Lung (tissue), 12 donors: ENCODE data around the gene ERICH2. TPM values are rescaled to one million over a fixed set of nuclear protein-coding genes. Genes with fewer than 3 reads are reported as not detected.

Source experiments
- ATAC-seq: fragments of 200-7000 bp; cut with Tn5 transposase; one replicate; pipeline ENCODE4 v1.9.1; 2020; ENCODE audit warnings: moderate number of reproducible peaks; ENCODE audit not compliant: insufficient read depth, low FRiP score
- DNase-seq, 3 donors: peaks; one replicate each; pipeline ENCODE4 v3.0.0-alpha.2; 2013 to 2017
- H3K27ac ChIP-seq, 2 donors: one replicate each; pipeline ENCODE4 v1.5.1; 2013; ENCODE audit warnings: mild to moderate bottlenecking in 2 of 2, moderate library complexity in 2 of 2, control low read depth in 1 of 2, inconsistent platforms in 1 of 2, low read depth in 1 of 2, low read length in 1 of 2
- H3K27me3 ChIP-seq, 3 donors: one replicate each; pipeline ENCODE4 v1.5.1; 2013; ENCODE audit warnings: low read length in 2 of 3; ENCODE audit not compliant: control insufficient read depth in 3 of 3, insufficient read depth in 3 of 3
- H3K36me3 ChIP-seq, 4 donors: one replicate each; pipeline ENCODE4 v1.5.1; 2013; ENCODE audit warnings: low read length in 4 of 4, mild to moderate bottlenecking in 1 of 4, moderate library complexity in 1 of 4; ENCODE audit not compliant: control insufficient read depth in 4 of 4, insufficient read depth in 4 of 4
- H3K4me1 ChIP-seq, 5 donors: one replicate each; pipeline ENCODE4 v1.5.1; 2013; ENCODE audit warnings: low read length in 5 of 5, mild to moderate bottlenecking in 2 of 5, moderate library complexity in 1 of 5; ENCODE audit not compliant: control insufficient read depth in 5 of 5, insufficient read depth in 5 of 5
- H3K4me3 ChIP-seq: one replicate; pipeline ENCODE4 v1.5.1; 2013; ENCODE audit warnings: mild to moderate bottlenecking, control low read depth, moderate library complexity
- H3K9ac ChIP-seq, 2 donors: one replicate each; pipeline ENCODE4 v1.5.1; 2013; ENCODE audit warnings: low read length in 2 of 2, control low read depth in 1 of 2; ENCODE audit not compliant: insufficient read depth in 1 of 2
- H3K9me3 ChIP-seq, 4 donors: one replicate each; pipeline ENCODE4 v1.5.1; 2013; ENCODE audit warnings: low read length in 3 of 4, mild to moderate bottlenecking in 1 of 4, moderate library complexity in 1 of 4; ENCODE audit not compliant: control insufficient read depth in 4 of 4, insufficient read depth in 3 of 4
- CTCF ChIP-seq: IDR thresholded peaks from 2 replicates; pipeline ENCODE4 v1.5.1; 2012; ENCODE audit warnings: mild to moderate bottlenecking; ENCODE audit errors: control extremely low read depth, extremely low read depth
- WGBS, 2 donors: extraction: QIAGEN DNeasy Blood & Tissue Kit; methylation state at CpG; one replicate each; pipeline ENCODE4 v1.1.7; 2013; 5-methylcytosine and 5-hydroxymethylcytosine counted together
- polyA plus RNA-seq, 2 donors: library from polyadenylated mRNA; stranded (reverse); fragments of 200-250 nt; gene quantifications; one replicate each; pipeline ENCODE4 v1.2.1, GENCODE V29; 2013
- total RNA-seq, 2 donors: library from RNA; depleted of rRNA in 1 of 2; stranded (reverse); fragments of >200 nt in 1 of 2; gene quantifications; one replicate each; pipeline ENCODE4 v1.2.1, GENCODE V29; 2014 to 2021
- donor health status: control.
- donor health status: control.
- donor health status: Bipolar disorder and iron deficiency.
- donor health status: healthy.
- donor health status: DM: yes; HTN: yes; CAD: no.

ERICH2 gene
- total and polyA plus RNA-seq, 4 donors, result 4.6 to 34.9 (median 11.3) TPM

GRCh38 chr2:170774074-170774473 is 3.9 kb downstream of the ERICH2 start:
- Histone ChIP-seq H3K9ac (no peak overlapping the region), H3K4me3 (no peak overlapping the region), H3K9me3 (no peaks in the 10 kb centered on the region), H3K4me1 (peaks cover 0 to 6% (median 3%) of the 10 kb centered on the region in 5 donors), H3K27ac (no peak overlapping the region), H3K27me3 (peaks cover 0 to 7% (median 0%) of the 10 kb centered on the region in 3 donors), H3K36me3 (no peaks in the 10 kb centered on the region)
- ATAC-seq (no peak), DNase-seq (no peak)
- no peak for TF ChIP-seq CTCF

- no peak overlapping the region for H3K4me3 ChIP-seq
- H3K27ac ChIP-seq, result no peak overlapping the region
- DNase-seq, result no peak
- no peak for TF ChIP-seq CTCF
- WGBS, 2 donors, result 42 to 58% methylated on average over 2 of the region's 2 CpGs
- no peaks in the 10 kb centered on the region for H3K27me3 ChIP-seq
- H3K9ac ChIP-seq, result no peak overlapping the region
- ATAC-seq, result no peak
- H3K9me3 ChIP-seq, result no peaks in the 10 kb centered on the region
- no peaks in the 10 kb centered on the region for H3K4me1 ChIP-seq
- no peaks in the 10 kb centered on the region for H3K36me3 ChIP-seq
These were observed 8.7 kb downstream of the ERICH2 start for GRCh38 chr2:170778900-170779299.

- ATAC-seq (no peak), DNase-seq (no peak)
- no peak overlapping the region for H3K27ac ChIP-seq
- TF ChIP-seq CTCF, result no peak
- H3K4me3 ChIP-seq, result no peak overlapping the region
- H3K9ac ChIP-seq, result no peak overlapping the region
- no peaks in the 10 kb centered on the region for H3K36me3 ChIP-seq
- no peaks in the 10 kb centered on the region for H3K4me1 ChIP-seq
- H3K27me3 ChIP-seq, result no peaks in the 10 kb centered on the region
- WGBS, 2 donors, result 82 to 90% methylated on average over 1 of the region's 1 CpG
- H3K9me3 ChIP-seq, result no peaks in the 10 kb centered on the region
These were observed 9.1 kb downstream of the ERICH2 start for GRCh38 chr2:170779304-170779703.

- ATAC-seq (no peak), DNase-seq (no peak)
- WGBS, 2 donors, result 83 to 88% methylated on average over 2 of the region's 2 CpGs
These were observed 12.5 kb downstream of the ERICH2 start for GRCh38 chr2:170782673-170783072.

More at GRCh38 chr2:170782673-170783072, 12.5 kb downstream of the ERICH2 start:
- no peak overlapping the region for H3K27ac ChIP-seq
- no peak for TF ChIP-seq CTCF
- H3K4me1 ChIP-seq, result no peaks in the 10 kb centered on the region
- H3K27me3 ChIP-seq, result no peaks in the 10 kb centered on the region
- no peak overlapping the region for H3K9ac ChIP-seq
- no peak overlapping the region for H3K4me3 ChIP-seq
- peaks cover 0 to 2% (median 0%) of the 10 kb centered on the region in 4 donors for H3K9me3 ChIP-seq
- no peaks in the 10 kb centered on the region for H3K36me3 ChIP-seq
